HEK293 (cell line): ENCODE results near the gene SELENOW.
A peak's percentile ranks its signal among the peaks of the same experiment; 100 is the strongest.

Experiments used
- CTCF ChIA-PET: fragments of 350-600 bp; formaldehyde crosslinking; extraction: SDS; loops from one replicate; lab custom pipeline; 2021; ENCODE audit warnings: antibody characterized with exemption; lab: Yijun Ruan, JAX
- POLR2A ChIA-PET: fragments of 300-600 bp; formaldehyde crosslinking; extraction: SDS; loops from one replicate; lab custom pipeline; 2020; ENCODE audit warnings: antibody characterized with exemption, inconsistent platforms; lab: Yijun Ruan, JAX
- H3K27ac ChIP-seq: fragments of 200-500 bp; sonication (Bioruptor generic); 2 replicates; pipeline ENCODE4 v1.5.1; 2014; ENCODE audit warnings: low read depth, low read length, control low read depth, inconsistent platforms; ENCODE audit errors: extremely low read depth
- H3K36me3 ChIP-seq, 2 experiments: fragments of 200-500 bp in 1 of 2; sonication (Bioruptor generic) in 1 of 2; 1 replicate in 1 of 2; 2 replicates in 1 of 2; pipeline ENCODE4 v1.5.1; 2014 to 2017; ENCODE audit warnings: inconsistent platforms in 2 of 2, low read length in 2 of 2; ENCODE audit not compliant: control insufficient read depth in 2 of 2, insufficient read depth in 1 of 2
- H3K4me1 ChIP-seq: fragments of 200-500 bp; sonication (Bioruptor generic); 2 replicates; pipeline ENCODE4 v1.5.1; 2014; ENCODE audit warnings: mild to moderate bottlenecking, low read length, inconsistent platforms; ENCODE audit not compliant: control insufficient read depth, insufficient read depth
- H3K4me3 ChIP-seq: 2 replicates; pipeline ENCODE4 v1.5.1; 2011; ENCODE audit warnings: low read depth, mild to moderate bottlenecking, control low read depth, low read length, moderate library complexity
- H3K9me3 ChIP-seq: fragments of 200-500 bp; sonication (Bioruptor generic); 2 replicates; pipeline ENCODE4 v1.5.1; 2014; ENCODE audit warnings: low read depth, low read length, inconsistent platforms; ENCODE audit not compliant: control insufficient read depth, insufficient read depth
- HIC1 ChIP-seq: fragments of 450-650 bp; formaldehyde crosslinking; IDR thresholded peaks from 2 replicates; pipeline ENCODE4 v1.5.1; 2016; ENCODE audit warnings: missing biosample characterization, missing genetic modification characterization
- KLF8 ChIP-seq: fragments of 450-650 bp; formaldehyde crosslinking; IDR thresholded peaks from 2 replicates; pipeline ENCODE4 v1.5.1; 2016; ENCODE audit warnings: missing biosample characterization, missing genetic modification characterization
- KLF9 ChIP-seq: fragments of 450-650 bp; formaldehyde crosslinking; IDR thresholded peaks from 2 replicates; pipeline ENCODE4 v1.5.1; 2016; ENCODE audit warnings: missing biosample characterization, missing genetic modification characterization, low read depth
- SP2 ChIP-seq: fragments of 450-650 bp; formaldehyde crosslinking; IDR thresholded peaks from 2 replicates; pipeline ENCODE4 v1.5.1; 2016; ENCODE audit warnings: missing biosample characterization, missing genetic modification characterization
- ZBTB21 ChIP-seq: fragments of 450-650 bp; formaldehyde crosslinking; IDR thresholded peaks from 2 replicates; pipeline ENCODE4 v1.5.1; 2017; ENCODE audit warnings: missing biosample characterization, missing genetic modification characterization
- ZBTB44 ChIP-seq: fragments of 450-650 bp; IDR thresholded peaks from 2 replicates; pipeline ENCODE4 v1.5.1; 2018; ENCODE audit warnings: missing biosample characterization, mild to moderate bottlenecking, missing genetic modification characterization
- ZEB2 ChIP-seq: fragments of 450-650 bp; formaldehyde crosslinking; IDR thresholded peaks from 2 replicates; pipeline ENCODE4 v1.5.1; 2016; ENCODE audit warnings: missing biosample characterization, missing genetic modification characterization
- ZFP3 ChIP-seq: fragments of 450-650 bp; formaldehyde crosslinking; IDR thresholded peaks from 2 replicates; pipeline ENCODE4 v1.5.1; 2016; ENCODE audit warnings: low read depth, missing biosample characterization, missing genetic modification characterization
- ZNF148 ChIP-seq: fragments of 450-650 bp; formaldehyde crosslinking; IDR thresholded peaks from 2 replicates; pipeline ENCODE4 v1.5.0; 2017; ENCODE audit warnings: missing biosample characterization, missing genetic modification characterization, borderline replicate concordance
- ZNF16 ChIP-seq: fragments of 450-650 bp; formaldehyde crosslinking; IDR thresholded peaks from 2 replicates; pipeline ENCODE4 v1.5.1; 2016; ENCODE audit warnings: low read depth, missing biosample characterization, missing genetic modification characterization
- ZNF311 ChIP-seq: fragments of 450-650 bp; formaldehyde crosslinking; IDR thresholded peaks from 2 replicates; pipeline ENCODE4 v1.5.1; 2017; ENCODE audit warnings: missing biosample characterization, missing genetic modification characterization, borderline replicate concordance
- ZNF560 ChIP-seq: fragments of 450-650 bp; formaldehyde crosslinking; IDR thresholded peaks from 2 replicates; pipeline ENCODE4 v1.5.1; 2017; ENCODE audit warnings: missing biosample characterization, missing genetic modification characterization, borderline replicate concordance
- ZNF664 ChIP-seq: fragments of 450-650 bp; formaldehyde crosslinking; IDR thresholded peaks from 2 replicates; pipeline ENCODE4 v1.5.1; 2016; ENCODE audit warnings: missing biosample characterization, missing genetic modification characterization
- ZNF701 ChIP-seq: fragments of 450-650 bp; formaldehyde crosslinking; IDR thresholded peaks from 2 replicates; pipeline ENCODE4 v1.5.1; 2016; ENCODE audit warnings: missing biosample characterization, missing genetic modification characterization

The SELENOW gene

GRCh38 chr19:47755065-47755761, 23.3 kb upstream of the SELENOW start:
- Histone ChIP-seq H3K4me1 (no peaks in the 10 kb centered on the region), H3K36me3 (peaks cover 43 to 86% of the 10 kb centered on the region in 2 experiments), H3K9me3 (no peaks in the 10 kb centered on the region), H3K4me3 (no peak overlapping the region), H3K27ac (no peak overlapping the region)
- POLR2A ChIA-PET = interaction anchor here (0.9 to 2.1 kb wide), 4 partner anchors 10 to 41 kb away, joined by 3 to 8 read pairs (median 6); partner anchors contain the start of gene NOP53
- TF ChIP-seq ZNF560 (tag by site-specific recombination) = no peak
- CTCF ChIA-PET = interaction anchor here (0.5 to 2.4 kb wide), 3 partner anchors 10 to 34 kb away, joined by 3 to 9 read pairs (median 4); no protein-coding TSS in a partner anchor

DNA sequence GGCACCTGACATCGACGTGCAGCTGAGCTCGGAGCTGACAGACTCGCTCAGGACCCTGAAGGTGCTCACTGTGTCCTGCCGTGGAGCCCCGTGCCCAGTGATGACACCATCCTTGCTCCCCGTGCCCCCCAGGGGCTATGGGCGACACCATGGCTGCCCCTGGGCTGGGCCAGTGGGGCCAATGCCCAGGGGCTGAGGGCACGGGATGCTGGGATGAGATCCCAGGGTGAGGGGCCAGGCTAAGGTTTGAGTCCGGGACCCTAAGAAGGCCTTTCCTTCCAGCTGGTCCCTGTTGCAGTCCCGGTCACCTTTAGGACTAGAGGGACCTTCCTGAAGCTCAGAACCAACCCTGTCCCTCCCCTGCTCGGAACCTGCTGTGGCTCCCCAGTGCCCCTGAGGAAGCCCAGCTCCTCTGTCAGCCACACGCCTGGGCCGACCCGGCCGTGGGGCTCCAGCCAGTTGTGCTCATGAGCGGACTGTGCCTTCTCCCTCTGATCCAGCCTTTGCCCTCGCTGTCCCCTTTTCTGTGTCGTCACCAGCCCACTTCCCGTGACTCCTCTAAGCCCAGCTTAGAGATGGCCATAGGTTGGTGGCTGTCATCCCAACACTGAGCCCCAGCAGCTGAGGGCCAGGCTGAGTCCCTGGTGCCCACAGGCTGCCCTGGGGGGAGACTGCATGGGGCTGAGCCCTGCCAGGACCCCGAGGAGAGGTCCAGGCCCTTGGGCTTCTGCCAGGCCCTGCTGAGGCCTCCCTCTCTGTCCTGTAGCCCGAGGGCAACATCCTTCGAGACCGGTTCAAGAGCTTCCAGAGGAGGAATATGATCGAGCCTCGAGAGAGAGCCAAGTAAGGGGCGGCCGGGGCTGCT, 22.5 kb upstream of the SELENOW start:
- POLR2A ChIA-PET = interaction anchor here (1.1 to 2.1 kb wide), 4 partner anchors 9 to 11 kb away, joined by 3 to 8 read pairs (median 6); partner anchors contain the start of gene NOP53
- CTCF ChIA-PET = interaction anchor here (0.5 to 2.4 kb wide), 6 partner anchors 10 to 43 kb away, joined by 3 to 11 read pairs (median 4); partner anchors contain the start of gene EHD2

DNA sequence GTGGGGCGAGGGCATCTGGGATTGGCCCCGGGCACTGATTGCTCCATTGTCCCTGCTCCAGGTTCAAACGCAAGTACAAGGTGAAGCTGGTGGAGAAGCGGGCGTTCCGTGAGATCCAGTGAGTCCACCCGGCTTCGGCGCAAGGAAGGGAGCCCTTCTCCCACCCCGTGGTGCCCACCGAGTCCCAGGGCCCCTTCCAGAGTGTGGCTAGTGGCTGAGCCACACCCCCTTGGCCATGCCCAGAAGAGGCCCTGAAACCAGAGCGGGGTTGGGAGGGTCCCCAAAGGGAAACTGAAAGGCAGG, 21.9 kb upstream of the SELENOW start:
- TF ChIP-seq ZFP3 (tag by site-specific recombination) = no peak
- no peak for TF ChIP-seq SP2 (tag by site-specific recombination)
- TF ChIP-seq KLF9 (tag by site-specific recombination) = 0 out of 2 replicates have a peak, but pooled peaks have one; percentile 16
- no peak for TF ChIP-seq ZBTB21 (tag by site-specific recombination)
- Histone ChIP-seq H3K4me1 (no peaks in the 10 kb centered on the region), H3K9me3 (no peaks in the 10 kb centered on the region), H3K4me3 (no peak overlapping the region), H3K27ac (no peak overlapping the region), H3K36me3 (peaks cover 35 to 72% of the 10 kb centered on the region in 2 experiments)
- ChIA-PET POLR2A (interaction anchor here (0.6 to 1.3 kb wide), 2 partner anchors 9 to 13 kb away, joined by 3 read pairs; no protein-coding TSS in a partner anchor), CTCF (interaction anchor here (0.9 to 2.1 kb wide), 4 partner anchors 9 to 44 kb away, joined by 3 to 11 read pairs (median 4); partner anchors contain the start of gene EHD2)

More for the DNA sequence above, 22.5 kb upstream of the SELENOW start:
- Histone ChIP-seq H3K36me3 (peaks cover 39 to 78% of the 10 kb centered on the region in 2 experiments), H3K9me3 (no peaks in the 10 kb centered on the region), H3K4me3 (no peak overlapping the region)
- TF ChIP-seq ZNF664 (no peak), ZNF16 (tag by site-specific recombination) (peak; percentile 86)
- TF ChIP-seq, all 188 proteins: peak for 1
- Histone ChIP-seq H3K27ac (no peak overlapping the region), H3K4me1 (no peaks in the 10 kb centered on the region)

DNA sequence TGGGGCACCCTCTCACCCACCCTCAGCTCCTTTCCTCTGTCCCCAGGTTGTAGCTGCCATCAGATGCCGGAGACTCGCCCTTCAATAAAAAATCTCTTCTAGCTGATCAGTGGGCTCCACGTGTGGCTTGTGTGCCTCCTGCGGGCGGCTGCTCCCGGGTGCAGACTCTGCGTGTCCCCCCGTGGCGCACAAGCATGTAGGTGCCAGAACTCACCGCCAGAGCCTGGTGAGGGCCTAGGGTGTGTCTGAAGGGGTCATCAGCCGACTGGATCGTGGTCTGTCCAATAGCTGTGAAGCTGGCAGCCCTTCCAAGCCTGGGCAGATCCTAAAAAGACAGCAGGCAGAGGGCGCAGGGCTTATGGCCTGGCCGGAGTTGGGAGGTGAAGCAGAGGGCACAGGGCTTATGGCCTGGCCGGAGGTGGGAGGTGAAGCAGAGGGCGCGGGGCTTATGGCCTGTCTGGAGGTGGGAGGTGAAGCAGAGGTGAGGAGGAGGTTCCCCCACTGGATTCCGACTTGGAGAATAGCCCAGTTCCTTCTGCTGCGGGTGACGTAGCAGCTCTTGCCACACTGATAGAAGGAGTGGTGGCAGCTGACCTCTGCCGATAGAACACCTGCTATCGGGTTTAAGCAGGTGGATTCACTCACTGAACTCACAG, 21.4 kb upstream of the SELENOW start:
- no peak overlapping the region for H3K4me3 ChIP-seq
- H3K36me3 ChIP-seq = peaks cover 30 to 69% of the 10 kb centered on the region in 2 experiments
- no peak overlapping the region for H3K27ac ChIP-seq
- POLR2A ChIA-PET = interaction anchor here (0.6 to 1.3 kb wide), 2 partner anchors 8 to 14 kb away, joined by 3 read pairs; no protein-coding TSS in a partner anchor
- CTCF ChIA-PET = interaction anchor here (0.9 to 2.1 kb wide), 3 partner anchors 9 to 44 kb away, joined by 3 to 11 read pairs (median 3); partner anchors contain the start of gene EHD2
- no peaks in the 10 kb centered on the region for H3K9me3 ChIP-seq
- TF ChIP-seq KLF8 (no peak), HIC1 (tag by site-specific recombination) (no peak), ZEB2 (tag by site-specific recombination) (no peak), ZNF148 (tag by site-specific recombination) (no peak), ZBTB44 (tag by site-specific recombination) (no peak), ZNF701 (tag by site-specific recombination) (no peak), ZNF311 (tag by site-specific recombination) (no peak)
- TF ChIP-seq, all 188 proteins: peak for 0
- no peaks in the 10 kb centered on the region for H3K4me1 ChIP-seq
